HEK293 (cell line): ENCODE results near the gene ANKRD11.

Experiments
- BCL11B ChIP-seq: fragments of 450-650 bp; formaldehyde crosslinking; IDR thresholded peaks from 2 replicates; pipeline ENCODE4 v1.5.1; 2016; ENCODE audit warnings: low read depth, missing biosample characterization, missing genetic modification characterization
- ZNF366 ChIP-seq: fragments of 450-650 bp; formaldehyde crosslinking; conservative IDR thresholded peaks from 2 replicates; pipeline ENCODE4 v1.5.1; 2016; ENCODE audit warnings: missing biosample characterization, missing genetic modification characterization
- ZNF585B ChIP-seq: fragments of 450-650 bp; formaldehyde crosslinking; IDR thresholded peaks from 2 replicates; pipeline ENCODE4 v1.5.1; 2016; ENCODE audit warnings: missing biosample characterization, missing genetic modification characterization
- TF ChIP-seq, protein P1 (sequence below): IDR thresholded peaks from 2 replicates; pipeline ENCODE4 v1.6.1; 2011; ENCODE audit warnings: mild to moderate bottlenecking, low read depth, low read length, borderline replicate concordance

GRCh38 chr16:89472711-89473075 is 17.7 kb downstream of the ANKRD11 start:
- TF ChIP-seq, protein P1, sequence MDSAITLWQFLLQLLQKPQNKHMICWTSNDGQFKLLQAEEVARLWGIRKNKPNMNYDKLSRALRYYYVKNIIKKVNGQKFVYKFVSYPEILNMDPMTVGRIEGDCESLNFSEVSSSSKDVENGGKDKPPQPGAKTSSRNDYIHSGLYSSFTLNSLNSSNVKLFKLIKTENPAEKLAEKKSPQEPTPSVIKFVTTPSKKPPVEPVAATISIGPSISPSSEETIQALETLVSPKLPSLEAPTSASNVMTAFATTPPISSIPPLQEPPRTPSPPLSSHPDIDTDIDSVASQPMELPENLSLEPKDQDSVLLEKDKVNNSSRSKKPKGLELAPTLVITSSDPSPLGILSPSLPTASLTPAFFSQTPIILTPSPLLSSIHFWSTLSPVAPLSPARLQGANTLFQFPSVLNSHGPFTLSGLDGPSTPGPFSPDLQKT, result no peak
- TF ChIP-seq BCL11B (tag by site-specific recombination), result no peak
- TF ChIP-seq ZNF366 (tag by site-specific recombination), result no peak
- TF ChIP-seq ZNF585B (tag by site-specific recombination), result no peak
